ENCODE data around the gene ZNF473.

The ZNF473 gene

DNA sequence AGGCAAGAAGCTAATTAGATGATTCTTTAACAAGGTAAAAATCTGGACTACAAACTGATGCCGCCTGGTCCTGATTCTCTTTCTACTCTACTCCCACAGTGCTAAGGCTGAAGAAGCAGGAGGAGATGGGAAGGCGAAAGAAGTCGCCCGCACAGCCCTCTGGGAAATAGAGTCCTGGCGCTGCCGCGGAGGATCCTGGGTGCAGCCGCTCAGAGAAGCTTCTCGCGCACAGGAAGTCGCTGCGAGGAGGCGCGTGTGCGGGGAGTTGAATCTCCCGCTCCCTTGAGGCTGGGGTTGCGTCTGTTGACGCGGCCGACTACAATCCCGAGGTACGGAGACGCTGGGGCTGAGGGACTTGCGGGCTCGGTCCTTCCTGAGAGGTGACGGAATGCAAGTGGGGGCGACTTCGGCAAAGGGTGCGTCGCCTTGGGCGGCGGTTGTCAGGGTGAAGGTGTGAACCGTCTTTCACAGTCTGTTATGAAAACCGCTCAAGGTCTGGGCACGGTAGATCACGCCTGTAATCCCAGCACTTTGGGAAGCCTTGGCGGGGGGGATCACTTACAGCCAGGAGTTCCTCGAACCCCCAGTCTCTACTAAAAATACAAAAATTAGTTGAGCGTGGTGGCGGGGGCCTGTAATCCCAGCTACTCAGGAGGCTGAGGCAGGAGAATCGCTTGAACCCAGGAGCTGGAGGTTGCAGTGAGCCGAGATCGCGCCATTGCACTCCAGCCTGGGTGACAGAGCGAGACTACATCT is at the start of gene ZNF473:
Gene ZNF473 (plus strand): TSS at position 212 of the 756 bp plus-strand sequence. CDS start 5,078 bp downstream, outside the sequence.
- Mint-ChIP-seq H3K27me3 (no peaks in the 10 kb centered on the region), H3K27ac (peak within 1 kb of the TSS; percentile 92), H3K4me1 (peaks cover 45% of the 10 kb centered on the region), H3K9me3 (peaks cover 2% of the 10 kb centered on the region), H3K4me3 (peak within 1 kb of the TSS; percentile 99), H3K36me3 (peaks cover 18% of the 10 kb centered on the region)
- ATAC-seq, result peak; percentile 89

- Mint-ChIP-seq H3K4me3 (no peak overlapping the region), H3K27me3 (no peaks in the 10 kb centered on the region), H3K36me3 (peaks cover 52% of the 10 kb centered on the region), H3K4me1 (no peaks in the 10 kb centered on the region), H3K27ac (no peak overlapping the region), H3K9me3 (no peaks in the 10 kb centered on the region)
- no peak for ATAC-seq
These were observed 49.3 kb upstream of the ZNF473 start for GRCh38 chr19:49976496-49976895.

DNA sequence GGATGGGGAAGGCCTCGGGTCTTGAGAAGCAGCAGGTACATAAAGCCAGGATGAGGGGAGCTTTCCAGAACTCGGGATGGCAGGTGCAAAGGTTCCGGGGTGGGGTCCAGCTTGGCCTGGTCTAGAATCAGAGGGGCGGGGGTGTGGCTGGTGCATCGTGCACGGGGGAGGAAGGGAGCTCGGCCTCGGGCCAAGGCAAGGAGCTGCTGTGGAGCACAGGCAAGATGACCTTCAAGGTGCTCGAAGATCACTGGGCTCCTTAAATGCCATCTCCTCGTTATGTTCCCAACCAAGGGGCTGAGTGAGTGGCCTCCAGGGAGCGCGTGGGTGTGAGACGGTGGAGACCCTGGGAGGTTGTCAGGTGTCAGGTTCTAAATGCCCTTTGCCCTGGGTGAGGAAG is 48.7 kb upstream of the ZNF473 start:
- H3K4me1 Mint-ChIP-seq, result no peaks in the 10 kb centered on the region
- H3K9me3 Mint-ChIP-seq, result no peaks in the 10 kb centered on the region
- ATAC-seq, result no peak
- H3K36me3 Mint-ChIP-seq, result peaks cover 58% of the 10 kb centered on the region
- no peaks in the 10 kb centered on the region for H3K27me3 Mint-ChIP-seq
- no peak overlapping the region for H3K4me3 Mint-ChIP-seq
- H3K27ac Mint-ChIP-seq, result no peak overlapping the region

DNA sequence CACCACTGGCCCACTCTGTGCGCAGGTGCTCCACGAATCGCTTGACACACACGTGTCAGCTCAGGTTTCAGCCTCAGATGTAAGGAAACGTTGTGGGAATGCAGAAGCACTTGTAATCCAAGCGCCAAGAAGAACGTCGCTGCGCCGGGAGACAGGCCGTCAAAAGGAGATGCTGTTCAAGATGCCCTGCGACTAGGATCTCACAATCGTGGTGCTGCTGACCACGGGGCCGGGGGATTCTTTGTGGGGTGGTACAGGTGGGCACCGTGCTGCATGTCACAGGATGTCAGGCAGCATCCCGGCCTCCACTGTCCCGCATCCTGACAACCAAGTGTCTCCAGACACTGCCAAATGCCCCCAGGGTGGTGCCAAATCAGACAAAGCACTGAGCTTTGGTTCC is 47.9 kb upstream of the ZNF473 start:
- Mint-ChIP-seq H3K9me3 (no peaks in the 10 kb centered on the region), H3K4me1 (no peaks in the 10 kb centered on the region), H3K36me3 (peaks cover 58% of the 10 kb centered on the region), H3K4me3 (no peak overlapping the region), H3K27me3 (no peaks in the 10 kb centered on the region), H3K27ac (no peak overlapping the region)
- no peak for ATAC-seq

DNA sequence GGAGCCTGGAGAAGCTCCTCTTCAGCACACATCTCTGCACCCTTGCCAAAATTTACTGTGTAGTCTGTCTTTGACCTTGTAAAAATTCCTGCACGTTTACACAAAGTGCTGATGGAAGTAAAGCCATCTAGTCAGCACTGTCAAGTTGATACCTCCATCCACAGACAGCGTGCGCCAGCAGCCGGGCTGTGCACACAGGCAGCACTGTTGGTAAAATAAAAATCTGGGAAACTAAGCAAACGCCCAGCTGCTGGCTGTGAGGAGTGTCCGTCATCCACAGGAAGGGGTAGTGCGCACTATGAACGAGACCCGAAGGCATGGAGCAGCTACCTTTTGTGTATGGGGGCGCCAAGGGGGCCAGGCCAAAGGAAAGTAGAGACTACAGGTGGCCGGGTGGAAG is 47.5 kb upstream of the ZNF473 start:
- H3K27ac Mint-ChIP-seq, result no peak overlapping the region
- H3K4me3 Mint-ChIP-seq, result no peak overlapping the region
- H3K36me3 Mint-ChIP-seq, result peaks cover 58% of the 10 kb centered on the region

DNA sequence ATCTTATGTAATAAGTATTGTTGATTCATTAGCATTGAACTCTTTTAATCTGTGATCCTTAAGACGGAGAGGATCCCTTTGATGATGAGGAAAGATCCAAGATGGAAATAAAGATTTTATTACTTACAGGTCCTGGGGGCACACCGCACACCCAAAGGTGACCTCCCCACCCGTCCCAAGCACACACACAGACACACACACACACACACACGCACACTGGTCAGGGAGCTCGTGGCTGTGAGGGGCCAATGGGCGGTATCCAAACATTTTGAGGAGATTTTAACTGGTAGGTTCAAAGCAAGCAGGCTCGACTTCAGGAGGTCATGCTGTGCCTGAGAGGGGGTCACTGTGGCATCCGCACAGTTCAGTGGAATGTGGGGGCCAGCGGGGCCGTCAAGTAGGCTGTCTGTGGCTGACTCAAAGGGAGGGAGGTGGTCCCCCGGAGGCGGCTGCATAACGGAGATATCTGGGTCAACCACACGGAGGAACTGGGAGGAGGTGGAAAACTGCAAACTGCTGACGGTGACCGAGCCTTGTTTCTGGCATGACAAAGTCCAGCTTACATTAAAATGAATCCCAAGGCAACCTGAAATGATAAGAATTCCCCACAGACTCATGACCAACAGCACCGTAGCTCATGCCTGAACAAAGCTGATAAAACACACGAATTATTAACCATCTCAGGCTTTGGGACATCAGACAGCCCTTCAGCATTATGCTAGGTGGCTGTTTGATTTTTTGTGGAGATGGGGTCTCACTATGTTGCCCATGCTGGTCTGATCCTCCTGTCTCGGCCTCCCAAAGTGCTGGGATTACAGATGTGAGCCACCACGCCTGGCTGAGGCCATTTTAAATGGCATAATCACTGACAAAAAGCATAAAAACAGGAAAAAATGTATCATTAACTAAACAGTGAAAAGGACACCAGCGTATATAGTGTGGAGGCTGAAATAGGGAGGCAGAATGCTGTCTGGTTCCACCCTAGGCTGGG is 43.9 kb upstream of the ZNF473 start:
- no peak overlapping the region for H3K4me3 Mint-ChIP-seq
- H3K27ac Mint-ChIP-seq, result no peak overlapping the region
- peaks cover 52% of the 10 kb centered on the region for H3K36me3 Mint-ChIP-seq
- no peaks in the 10 kb centered on the region for H3K9me3 Mint-ChIP-seq
- H3K4me1 Mint-ChIP-seq, result no peaks in the 10 kb centered on the region
- H3K27me3 Mint-ChIP-seq, result no peaks in the 10 kb centered on the region
- ATAC-seq, result no peak

More for the DNA sequence above, 47.5 kb upstream of the ZNF473 start:
- H3K27me3 Mint-ChIP-seq, result no peaks in the 10 kb centered on the region
- no peaks in the 10 kb centered on the region for H3K4me1 Mint-ChIP-seq
- no peak for ATAC-seq
- H3K9me3 Mint-ChIP-seq, result no peaks in the 10 kb centered on the region

DNA sequence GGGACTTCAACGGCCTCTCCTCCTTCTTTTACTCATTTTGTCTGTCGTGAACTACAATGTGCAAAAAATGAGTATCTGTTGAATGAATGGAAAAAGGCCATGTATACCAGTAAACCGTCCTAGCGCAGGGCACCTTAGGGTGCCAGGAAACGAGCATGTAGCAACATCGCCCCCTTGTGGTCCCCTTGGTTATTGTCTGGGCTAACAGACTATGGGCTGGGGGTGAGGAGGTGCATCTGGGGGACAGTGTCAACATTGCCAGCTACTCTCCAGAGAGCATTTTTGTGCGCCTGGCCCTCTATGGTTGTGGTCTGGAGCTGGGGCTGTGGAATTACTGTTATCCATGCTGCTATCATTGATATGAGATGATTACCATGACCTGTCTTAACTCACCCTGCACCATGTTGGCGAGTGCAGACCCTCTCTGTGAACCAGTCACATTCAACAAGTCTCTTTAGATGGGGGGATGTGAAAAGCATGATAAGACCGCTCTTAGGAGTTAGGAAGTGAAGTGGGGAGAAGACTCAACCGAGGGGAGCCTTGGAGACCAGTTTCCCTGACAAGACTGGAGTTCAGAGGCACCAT is 42.1 kb upstream of the ZNF473 start:
- H3K27ac Mint-ChIP-seq, result no peak overlapping the region
- no peaks in the 10 kb centered on the region for H3K27me3 Mint-ChIP-seq
- H3K4me1 Mint-ChIP-seq, result no peaks in the 10 kb centered on the region
- H3K9me3 Mint-ChIP-seq, result peaks cover 3% of the 10 kb centered on the region
- no peak overlapping the region for H3K4me3 Mint-ChIP-seq
- H3K36me3 Mint-ChIP-seq, result peaks cover 52% of the 10 kb centered on the region
- ATAC-seq, result peak; percentile 88

GRCh38 chr19:49984491-49984890 is 41.3 kb upstream of the ZNF473 start:
- Mint-ChIP-seq H3K4me1 (no peaks in the 10 kb centered on the region), H3K9me3 (peaks cover 3% of the 10 kb centered on the region), H3K36me3 (peaks cover 57% of the 10 kb centered on the region), H3K4me3 (no peak overlapping the region), H3K27ac (no peak overlapping the region), H3K27me3 (no peaks in the 10 kb centered on the region)
- no peak for ATAC-seq

GRCh38 chr19:49985871-49986270 is 39.9 kb upstream of the ZNF473 start:
- Mint-ChIP-seq H3K9me3 (peaks cover 3% of the 10 kb centered on the region), H3K4me1 (no peaks in the 10 kb centered on the region), H3K27me3 (no peaks in the 10 kb centered on the region), H3K36me3 (peaks cover 53% of the 10 kb centered on the region), H3K4me3 (no peak overlapping the region), H3K27ac (no peak overlapping the region)
- ATAC-seq, result no peak

- H3K4me1 Mint-ChIP-seq, result no peaks in the 10 kb centered on the region
- H3K27me3 Mint-ChIP-seq, result no peaks in the 10 kb centered on the region
- H3K9me3 Mint-ChIP-seq, result peaks cover 3% of the 10 kb centered on the region
- H3K27ac Mint-ChIP-seq, result no peak overlapping the region
- no peak overlapping the region for H3K4me3 Mint-ChIP-seq
- ATAC-seq, result no peak
- H3K36me3 Mint-ChIP-seq, result peaks cover 56% of the 10 kb centered on the region
These were observed 39.5 kb upstream of the ZNF473 start for GRCh38 chr19:49986354-49986753.

GRCh38 chr19:49987159-49987698 is 38.6 kb upstream of the ZNF473 start:
- no peak overlapping the region for H3K27ac Mint-ChIP-seq

DNA sequence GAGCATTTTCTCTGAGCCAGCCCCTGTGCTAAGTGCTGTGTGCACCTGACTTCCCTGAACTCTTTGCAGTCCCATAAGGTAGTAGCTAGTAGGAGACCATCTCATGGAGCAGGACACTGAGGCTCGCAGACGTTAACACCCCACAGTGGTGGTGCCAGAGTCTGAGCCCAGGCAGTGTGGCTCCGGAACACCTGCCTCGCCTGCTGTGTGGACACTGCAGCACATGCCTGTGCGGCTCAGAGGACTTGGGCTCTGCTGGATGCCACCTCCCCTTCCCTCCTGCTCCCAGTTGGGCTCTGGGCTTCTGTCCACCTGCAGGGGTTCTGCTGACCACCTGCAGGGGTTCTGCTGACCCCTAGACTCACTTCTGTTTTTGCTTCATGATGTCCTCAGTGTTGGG is 37.8 kb upstream of the ZNF473 start:
- no peak for ATAC-seq
- no peaks in the 10 kb centered on the region for H3K27me3 Mint-ChIP-seq
- no peak overlapping the region for H3K4me3 Mint-ChIP-seq
- peaks cover 59% of the 10 kb centered on the region for H3K36me3 Mint-ChIP-seq
- H3K9me3 Mint-ChIP-seq, result peaks cover 6% of the 10 kb centered on the region
- no peaks in the 10 kb centered on the region for H3K4me1 Mint-ChIP-seq
- H3K27ac Mint-ChIP-seq, result no peak overlapping the region

More at GRCh38 chr19:49987159-49987698, 38.6 kb upstream of the ZNF473 start:
- peak; percentile 78 for ATAC-seq
- Mint-ChIP-seq H3K9me3 (peaks cover 3% of the 10 kb centered on the region), H3K27me3 (no peaks in the 10 kb centered on the region), H3K4me1 (no peaks in the 10 kb centered on the region), H3K36me3 (peaks cover 52% of the 10 kb centered on the region), H3K4me3 (no peak overlapping the region)

DNA sequence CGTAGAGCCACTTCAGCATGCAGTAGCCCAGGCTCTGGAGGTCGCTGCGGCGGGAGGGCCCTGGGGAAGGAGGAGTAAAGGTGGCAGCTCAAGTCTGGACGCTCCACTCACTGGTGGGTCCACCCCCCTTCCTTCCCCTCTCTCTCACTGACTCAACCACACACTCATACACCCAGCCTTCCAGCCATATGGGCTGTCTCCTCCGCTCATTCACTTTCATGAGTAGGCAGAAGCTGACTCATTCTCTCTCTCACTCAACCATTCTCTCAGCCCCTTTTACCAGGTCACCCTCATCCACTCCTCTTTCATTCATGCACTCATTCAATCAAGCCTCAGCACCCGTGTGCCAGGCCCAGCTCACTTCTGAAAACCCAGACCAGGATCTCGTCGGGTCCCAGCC is 37.4 kb upstream of the ZNF473 start:
- H3K27me3 Mint-ChIP-seq, result no peaks in the 10 kb centered on the region
- H3K27ac Mint-ChIP-seq, result no peak overlapping the region
- no peaks in the 10 kb centered on the region for H3K4me1 Mint-ChIP-seq
- peaks cover 6% of the 10 kb centered on the region for H3K9me3 Mint-ChIP-seq
- ATAC-seq, result no peak
- no peak overlapping the region for H3K4me3 Mint-ChIP-seq
- H3K36me3 Mint-ChIP-seq, result peaks cover 63% of the 10 kb centered on the region

DNA sequence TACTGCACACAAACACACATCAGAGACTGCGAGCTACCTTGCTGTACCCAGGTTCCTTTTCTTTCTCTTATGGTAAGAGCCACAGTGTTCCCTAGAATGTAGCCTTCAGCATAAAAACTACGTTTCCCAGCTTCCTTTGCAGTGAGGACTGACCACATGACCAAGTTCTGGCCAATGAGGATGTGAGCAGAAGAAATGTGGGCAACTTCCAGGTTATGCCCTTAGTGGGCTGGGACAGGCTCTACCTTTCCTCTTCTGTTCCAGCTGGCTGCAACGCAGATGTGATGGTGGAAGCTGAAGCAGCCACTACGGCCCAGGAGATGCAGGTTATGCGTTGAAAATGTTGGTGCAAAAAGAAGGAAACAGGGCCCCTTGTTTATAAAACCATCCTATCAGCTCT is 28.1 kb upstream of the ZNF473 start:
- Mint-ChIP-seq H3K27me3 (no peaks in the 10 kb centered on the region), H3K4me3 (no peak overlapping the region), H3K9me3 (peaks cover 5% of the 10 kb centered on the region), H3K36me3 (peaks cover 75% of the 10 kb centered on the region), H3K27ac (no peak overlapping the region), H3K4me1 (peaks cover 6% of the 10 kb centered on the region)
- no peak for ATAC-seq

All from stimulated activated memory B cell treated with anti-CD40 and anti-IgM and Interleukin-4, amounts not matched to agents 10 μg/mL and 1 μg/mL and 100 μg/mL, for 72 hours (primary cell).